MCF 10A (cell line): ENCODE results near the gene SF3B5. TPM values are rescaled to one million over a fixed set of nuclear protein-coding genes. Genes with fewer than 3 reads are reported as not detected.

ENCODE experiments used
- BruUV-seq: library from RNA; stranded (reverse); fragments of 400-500 nt; replicated peaks from 2 replicates; lab custom pipeline; 2021; lab: Mats Ljungman, UMichigan
- CTCF ChIA-PET: fragments of 300-600 bp; sonication (Branson Sonifier 250); formaldehyde crosslinking; extraction: SDS; loops from one replicate; lab custom pipeline; 2021; ENCODE audit warnings: antibody characterized with exemption, inconsistent platforms; lab: Yijun Ruan, JAX
- POLR2A ChIA-PET: fragments of 300-600, 350-650 bp; sonication (Branson Sonifier 250); formaldehyde crosslinking; extraction: SDS; loops from one replicate; lab custom pipeline; 2020; ENCODE audit warnings: antibody characterized with exemption, inconsistent platforms; lab: Yijun Ruan, JAX
- DNase-seq: peaks from one replicate; pipeline ENCODE4 v3.0.0-alpha.2; 2018; ENCODE audit not compliant: unreplicated experiment
- H3K27ac Mint-ChIP-seq: one replicate; pipeline ENCODE4 v1.8.0; 2022; ENCODE audit warnings: mild to moderate bottlenecking, low read depth, mixed read lengths; ENCODE audit not compliant: unreplicated experiment
- H3K27me3 Mint-ChIP-seq: one replicate; pipeline ENCODE4 v1.8.0; 2022; ENCODE audit warnings: mixed read lengths; ENCODE audit not compliant: insufficient read depth, unreplicated experiment
- H3K36me3 Mint-ChIP-seq: one replicate; pipeline ENCODE4 v1.8.0; 2022; ENCODE audit warnings: mild to moderate bottlenecking, moderate library complexity, mixed read lengths; ENCODE audit not compliant: insufficient read depth, unreplicated experiment
- H3K4me1 Mint-ChIP-seq: one replicate; pipeline ENCODE4 v1.8.0; 2022; ENCODE audit warnings: mixed read lengths; ENCODE audit not compliant: insufficient read depth, unreplicated experiment
- H3K4me3 Mint-ChIP-seq: one replicate; pipeline ENCODE4 v1.8.0; 2022; ENCODE audit warnings: mild to moderate bottlenecking, moderate library complexity, mixed read lengths; ENCODE audit not compliant: unreplicated experiment
- H3K9me3 Mint-ChIP-seq: one replicate; pipeline ENCODE4 v1.8.0; 2022; ENCODE audit warnings: mixed read lengths; ENCODE audit not compliant: unreplicated experiment
- intact Hi-C: fragments of 100-400 bp; cut with micrococcal nuclease; formaldehyde crosslinking; loops from 2 replicates; pipeline ENCODE4 v1.14.1; 2022
- total RNA-seq: library from RNA; stranded (reverse); gene quantifications from 2 replicates; pipeline ENCODE4 v1.2.3, GENCODE V29; 2022
- TF ChIP-seq, protein P1 (sequence below): fragments of 200-600 bp; IDR thresholded peaks from one replicate; pipeline ENCODE4 v1.8.0; 2022; ENCODE audit warnings: antibody characterized with exemption, mild to moderate bottlenecking; ENCODE audit not compliant: unreplicated experiment

The SF3B5 gene
- total RNA-seq, 1 experiment from 2014 or later = 211 TPM

DNA sequence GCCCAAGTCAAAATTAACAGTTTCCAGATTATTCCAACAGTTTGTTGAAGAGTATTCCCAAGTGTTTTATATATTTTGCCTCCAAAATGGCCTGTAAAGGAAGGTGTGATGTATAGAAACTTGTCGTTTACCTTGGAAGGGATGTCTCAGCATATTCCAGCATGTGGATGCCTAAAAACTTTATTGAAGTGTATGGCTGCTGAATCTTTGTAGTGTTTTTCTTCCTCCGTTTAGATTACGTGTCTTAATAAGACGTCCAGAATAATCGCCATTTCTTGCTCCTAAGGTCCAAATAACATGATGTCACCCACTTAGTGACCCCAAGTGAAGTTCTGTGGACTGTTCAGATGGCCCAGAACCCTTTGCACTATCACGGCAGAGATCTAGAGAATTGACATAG is 18.0 kb upstream of the SF3B5 start:
- intact Hi-C loops = no loop called here

DNA sequence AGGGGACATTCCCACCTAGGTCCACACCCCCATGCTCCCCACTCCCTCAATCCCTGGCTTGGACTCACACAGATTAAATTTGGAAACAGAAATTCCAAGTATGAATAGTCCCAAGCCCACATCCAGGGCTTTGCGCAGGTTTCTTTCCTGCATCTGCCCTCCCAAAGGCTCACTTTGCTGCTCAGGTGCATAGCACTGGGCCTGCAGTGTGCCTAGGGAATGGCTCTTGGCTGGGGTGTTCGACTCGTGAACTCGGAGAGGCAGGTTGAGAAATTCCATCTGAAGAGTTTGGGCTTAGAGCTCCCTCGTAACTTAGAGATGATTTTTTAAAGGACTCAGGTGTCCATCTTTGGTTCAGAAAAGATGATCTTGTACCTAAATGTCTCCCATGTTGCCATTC is 14.8 kb upstream of the SF3B5 start:
- no TSS peak for BruUV-seq
- TF ChIP-seq, protein P1, sequence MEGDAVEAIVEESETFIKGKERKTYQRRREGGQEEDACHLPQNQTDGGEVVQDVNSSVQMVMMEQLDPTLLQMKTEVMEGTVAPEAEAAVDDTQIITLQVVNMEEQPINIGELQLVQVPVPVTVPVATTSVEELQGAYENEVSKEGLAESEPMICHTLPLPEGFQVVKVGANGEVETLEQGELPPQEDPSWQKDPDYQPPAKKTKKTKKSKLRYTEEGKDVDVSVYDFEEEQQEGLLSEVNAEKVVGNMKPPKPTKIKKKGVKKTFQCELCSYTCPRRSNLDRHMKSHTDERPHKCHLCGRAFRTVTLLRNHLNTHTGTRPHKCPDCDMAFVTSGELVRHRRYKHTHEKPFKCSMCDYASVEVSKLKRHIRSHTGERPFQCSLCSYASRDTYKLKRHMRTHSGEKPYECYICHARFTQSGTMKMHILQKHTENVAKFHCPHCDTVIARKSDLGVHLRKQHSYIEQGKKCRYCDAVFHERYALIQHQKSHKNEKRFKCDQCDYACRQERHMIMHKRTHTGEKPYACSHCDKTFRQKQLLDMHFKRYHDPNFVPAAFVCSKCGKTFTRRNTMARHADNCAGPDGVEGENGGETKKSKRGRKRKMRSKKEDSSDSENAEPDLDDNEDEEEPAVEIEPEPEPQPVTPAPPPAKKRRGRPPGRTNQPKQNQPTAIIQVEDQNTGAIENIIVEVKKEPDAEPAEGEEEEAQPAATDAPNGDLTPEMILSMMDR = no peak
- H3K27me3 Mint-ChIP-seq = no peaks in the 10 kb centered on the region
- CTCF ChIA-PET = interaction anchor here (0.9 to 1.0 kb wide), 2 partner anchors 12 to 370 kb away, joined by 4 to 5 read pairs; no protein-coding TSS in a partner anchor
- no peaks in the 10 kb centered on the region for H3K36me3 Mint-ChIP-seq
- H3K4me1 Mint-ChIP-seq = peaks cover under 1% of the 10 kb centered on the region
- intact Hi-C loops = no loop called here
- no peaks in the 10 kb centered on the region for H3K9me3 Mint-ChIP-seq
- no peak overlapping the region for H3K4me3 Mint-ChIP-seq
- no peak for DNase-seq
- H3K27ac Mint-ChIP-seq = no peak overlapping the region
- POLR2A ChIA-PET = no interaction called here

More for the DNA sequence above, 18.0 kb upstream of the SF3B5 start:
- TF ChIP-seq, protein P1 = no peak
- ChIA-PET CTCF (no interaction called here), POLR2A (interaction anchor here (0.7 to 1.1 kb wide), 2 partner anchors 16 to 396 kb away, joined by 3 to 7 read pairs; no protein-coding TSS in a partner anchor)
- H3K36me3 Mint-ChIP-seq = no peaks in the 10 kb centered on the region
- H3K9me3 Mint-ChIP-seq = no peaks in the 10 kb centered on the region
- no peaks in the 10 kb centered on the region for H3K27me3 Mint-ChIP-seq
- H3K27ac Mint-ChIP-seq = no peak overlapping the region
- DNase-seq = no peak
- no peak overlapping the region for H3K4me3 Mint-ChIP-seq
- no TSS peak for BruUV-seq
- H3K4me1 Mint-ChIP-seq = no peaks in the 10 kb centered on the region

DNA sequence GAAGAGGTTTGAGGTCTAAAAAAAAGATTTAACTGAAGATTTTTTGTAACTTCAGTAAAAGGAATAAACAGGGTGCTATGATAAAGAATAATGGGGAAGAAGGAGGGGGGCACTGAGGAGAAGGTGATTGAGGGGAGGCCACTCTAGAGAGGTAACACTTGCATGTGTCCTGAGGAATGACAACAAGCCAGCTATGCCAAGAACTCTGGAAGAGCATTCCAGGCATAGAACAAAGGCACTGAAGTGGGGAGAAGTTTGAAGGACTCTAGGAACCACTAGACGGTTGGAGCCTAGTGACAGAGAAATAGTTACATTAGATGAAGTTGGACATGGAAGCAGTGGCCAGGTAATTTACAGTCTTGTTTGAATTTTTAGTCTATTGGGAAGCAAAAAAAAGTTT is 10.8 kb upstream of the SF3B5 start:
- no peaks in the 10 kb centered on the region for H3K9me3 Mint-ChIP-seq
- ChIA-PET POLR2A (interaction anchor here (0.8 to 0.9 kb wide), 2 partner anchors 8 to 210 kb away, joined by 4 read pairs; no protein-coding TSS in a partner anchor), CTCF (interaction anchor here (0.6 to 4.8 kb wide), 5 partner anchors 8 to 461 kb away, joined by 3 to 28 read pairs (median 4); no protein-coding TSS in a partner anchor)
- H3K27ac Mint-ChIP-seq = no peak overlapping the region
- intact Hi-C loops = loop anchor here (5.0 kb wide), 1 partner anchor 826 kb away; no protein-coding TSS in a partner anchor
- H3K36me3 Mint-ChIP-seq = no peaks in the 10 kb centered on the region
- TF ChIP-seq, protein P1 = no peak
- H3K4me1 Mint-ChIP-seq = peaks cover 5% of the 10 kb centered on the region
- no peak for DNase-seq
- H3K4me3 Mint-ChIP-seq = no peak overlapping the region
- BruUV-seq = no TSS peak
- no peaks in the 10 kb centered on the region for H3K27me3 Mint-ChIP-seq

DNA sequence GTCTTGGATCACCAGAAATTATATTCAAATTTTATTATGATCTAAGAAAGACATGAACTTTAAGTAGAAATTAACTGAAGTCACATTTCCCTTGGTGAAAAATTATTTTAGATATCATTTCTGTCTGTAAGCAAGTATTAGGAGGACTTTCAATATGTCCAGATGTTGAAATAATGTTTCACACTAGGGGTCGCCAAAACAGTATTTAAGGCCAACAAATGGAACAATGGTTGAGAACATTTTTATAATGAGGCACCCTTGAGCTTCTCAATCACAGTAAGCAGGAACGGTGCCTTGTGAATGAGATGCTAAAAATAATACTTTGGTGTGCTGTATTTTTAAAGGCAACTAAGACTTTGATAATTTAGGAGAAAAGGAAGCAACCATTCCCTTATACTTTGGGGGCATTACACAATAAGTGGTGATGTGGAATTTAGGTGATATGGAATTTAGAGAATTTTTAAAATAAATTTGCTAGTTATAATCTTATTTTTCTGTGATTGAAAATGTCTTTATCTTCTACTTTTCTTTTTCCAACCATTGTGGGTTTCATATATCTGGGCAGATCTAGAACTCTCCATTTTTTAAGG is 9.6 kb upstream of the SF3B5 start:
- POLR2A ChIA-PET = no interaction called here
- Mint-ChIP-seq H3K27ac (no peak overlapping the region), H3K9me3 (no peaks in the 10 kb centered on the region), H3K4me1 (peaks cover 5% of the 10 kb centered on the region), H3K36me3 (no peaks in the 10 kb centered on the region), H3K27me3 (no peaks in the 10 kb centered on the region), H3K4me3 (no peak overlapping the region)
- intact Hi-C loops = loop anchor here (1.0 to 5.0 kb wide), 5 partner anchors 46 to 827 kb away; partner anchors contain the start of gene UTRN
- no TSS peak for BruUV-seq
- CTCF ChIA-PET = interaction anchor here (0.6 to 4.8 kb wide), 5 partner anchors 112 to 405 kb away, joined by 3 to 28 read pairs (median 4); no protein-coding TSS in a partner anchor
- TF ChIP-seq, protein P1 = peak; percentile 70
- DNase-seq = peak; percentile 80
